ENCODE measurements around the gene LRP2. TPM values are rescaled to one million over a fixed set of nuclear protein-coding genes. Genes with fewer than 3 reads are reported as not detected.

Gene LRP2
- total RNA-seq, 1 donor from 2014 or later, result 1.00 TPM

DNA sequence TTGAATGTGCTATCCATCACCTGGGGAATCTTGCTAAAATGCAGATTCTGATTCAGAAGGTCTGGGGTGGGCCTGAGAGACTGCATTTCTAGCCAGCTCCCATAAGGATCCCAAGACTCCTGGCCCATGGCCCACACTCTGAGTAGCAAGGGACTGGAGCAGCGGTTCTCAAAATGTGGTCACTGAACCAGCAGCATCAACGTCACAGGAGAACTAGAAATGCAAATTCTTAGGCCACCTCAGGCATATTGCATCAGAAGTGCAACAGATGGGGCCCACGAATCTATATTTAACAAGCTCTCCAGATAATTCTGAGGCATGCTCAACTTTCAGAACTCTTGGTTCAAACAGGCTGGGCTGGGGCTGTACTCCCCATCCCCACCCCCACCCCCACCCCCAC is 218.3 kb downstream of the LRP2 start:
- FAIRE-seq (no peak), DNase-seq (ENCODE audit: low read depth) (no peak)
- no peak overlapping the region for H3K4me3 ChIP-seq (ENCODE audit: insufficient read depth, low read depth, low read length)
- no peaks in the 10 kb centered on the region for H3K4me1 ChIP-seq (ENCODE audit: insufficient read depth, low read length)
- H3K27me3 ChIP-seq (ENCODE audit: insufficient read depth, low read length), result no peaks in the 10 kb centered on the region
- no peaks in the 10 kb centered on the region for H4K20me1 ChIP-seq (ENCODE audit: insufficient read depth, low read length)
- peaks cover 2% of the 10 kb centered on the region for H3K36me3 Mint-ChIP-seq (ENCODE audit: low read depth, unreplicated experiment)
- TF ChIP-seq EZH2 (IDR thresholded peaks at IDR 0.05; ENCODE audit: insufficient read depth, low read length), result no peak
- TF ChIP-seq, protein P1, sequence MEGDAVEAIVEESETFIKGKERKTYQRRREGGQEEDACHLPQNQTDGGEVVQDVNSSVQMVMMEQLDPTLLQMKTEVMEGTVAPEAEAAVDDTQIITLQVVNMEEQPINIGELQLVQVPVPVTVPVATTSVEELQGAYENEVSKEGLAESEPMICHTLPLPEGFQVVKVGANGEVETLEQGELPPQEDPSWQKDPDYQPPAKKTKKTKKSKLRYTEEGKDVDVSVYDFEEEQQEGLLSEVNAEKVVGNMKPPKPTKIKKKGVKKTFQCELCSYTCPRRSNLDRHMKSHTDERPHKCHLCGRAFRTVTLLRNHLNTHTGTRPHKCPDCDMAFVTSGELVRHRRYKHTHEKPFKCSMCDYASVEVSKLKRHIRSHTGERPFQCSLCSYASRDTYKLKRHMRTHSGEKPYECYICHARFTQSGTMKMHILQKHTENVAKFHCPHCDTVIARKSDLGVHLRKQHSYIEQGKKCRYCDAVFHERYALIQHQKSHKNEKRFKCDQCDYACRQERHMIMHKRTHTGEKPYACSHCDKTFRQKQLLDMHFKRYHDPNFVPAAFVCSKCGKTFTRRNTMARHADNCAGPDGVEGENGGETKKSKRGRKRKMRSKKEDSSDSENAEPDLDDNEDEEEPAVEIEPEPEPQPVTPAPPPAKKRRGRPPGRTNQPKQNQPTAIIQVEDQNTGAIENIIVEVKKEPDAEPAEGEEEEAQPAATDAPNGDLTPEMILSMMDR (IDR thresholded peaks at IDR 0.05; ENCODE audit: insufficient read depth, low read depth, low read length), result no peak
- H3K79me2 ChIP-seq (ENCODE audit: insufficient read depth, low read length), result no peaks in the 10 kb centered on the region
- no peak overlapping the region for H2AFZ ChIP-seq (ENCODE audit: low read depth, low read length)
- no peaks in the 10 kb centered on the region for H3K4me1 Mint-ChIP-seq (ENCODE audit: low read depth, unreplicated experiment)
- H3K9me3 Mint-ChIP-seq (ENCODE audit: unreplicated experiment), result no peaks in the 10 kb centered on the region
- H3K27me3 Mint-ChIP-seq (ENCODE audit: low read depth, unreplicated experiment), result peaks cover 2% of the 10 kb centered on the region
- no peak overlapping the region for H3K27ac ChIP-seq (ENCODE audit: low read depth, low read length)
- no peak overlapping the region for H3K4me2 ChIP-seq (ENCODE audit: low read length)
- no peak overlapping the region for H3K4me3 Mint-ChIP-seq (ENCODE audit: unreplicated experiment)
- no peaks in the 10 kb centered on the region for H3K9me3 ChIP-seq (ENCODE audit: insufficient read depth, low read depth, low read length)
- H3K36me3 ChIP-seq (ENCODE audit: insufficient read depth, low read length), result no peaks in the 10 kb centered on the region
- H3K9ac ChIP-seq (ENCODE audit: low read length), result no peak overlapping the region
- H3K27ac Mint-ChIP-seq (ENCODE audit: unreplicated experiment), result no peak overlapping the region

DNA sequence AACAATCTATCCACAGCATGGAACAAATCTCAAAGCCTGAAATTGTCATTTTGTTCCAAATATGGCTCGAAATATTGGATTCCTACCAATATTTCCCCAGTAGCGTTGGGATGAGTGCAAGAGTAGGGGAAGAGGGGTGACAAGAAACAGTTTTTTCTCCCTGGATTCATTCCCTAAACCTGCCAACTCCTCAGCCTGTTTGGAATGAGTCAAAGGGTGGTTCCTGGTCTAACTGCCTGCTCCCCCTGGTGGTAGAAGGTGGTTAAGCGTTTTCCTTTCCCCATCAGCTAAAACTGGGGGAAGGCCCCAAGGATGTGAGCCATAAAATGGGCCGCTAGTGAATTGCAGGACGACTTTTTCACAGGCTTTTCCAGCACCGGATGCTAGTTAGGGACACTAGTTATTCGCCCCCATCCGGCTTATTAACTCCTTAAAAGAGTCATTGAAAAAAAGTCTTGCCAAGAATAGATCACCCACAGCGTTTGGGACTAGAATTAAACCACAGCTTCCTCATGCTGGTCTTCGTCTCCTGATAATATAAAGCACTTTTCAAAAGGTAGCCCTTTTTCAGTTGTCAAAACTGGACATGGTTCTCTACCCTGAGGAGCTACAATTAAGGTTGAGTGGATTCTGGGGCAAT is 220.5 kb downstream of the LRP2 start:
- no peak overlapping the region for H3K27ac ChIP-seq (ENCODE audit: low read depth, low read length)
- H3K27me3 ChIP-seq (ENCODE audit: insufficient read depth, low read length), result no peaks in the 10 kb centered on the region
- no peak overlapping the region for H3K4me3 ChIP-seq (ENCODE audit: insufficient read depth, low read depth, low read length)
- no peaks in the 10 kb centered on the region for H3K79me2 ChIP-seq (ENCODE audit: insufficient read depth, low read length)
- Mint-ChIP-seq H3K4me1 (ENCODE audit: low read depth, unreplicated experiment) (peaks cover 12% of the 10 kb centered on the region), H3K4me3 (ENCODE audit: unreplicated experiment) (no peak overlapping the region), H3K36me3 (ENCODE audit: low read depth, unreplicated experiment) (peaks cover 2% of the 10 kb centered on the region), H3K27ac (ENCODE audit: unreplicated experiment) (no peak overlapping the region), H3K27me3 (ENCODE audit: low read depth, unreplicated experiment) (peaks cover 2% of the 10 kb centered on the region), H3K9me3 (ENCODE audit: unreplicated experiment) (no peaks in the 10 kb centered on the region)
- no peak overlapping the region for H3K9ac ChIP-seq (ENCODE audit: low read length)
- no peak overlapping the region for H3K4me2 ChIP-seq (ENCODE audit: low read length)
- FAIRE-seq, result peak; percentile 68
- no peaks in the 10 kb centered on the region for H3K36me3 ChIP-seq (ENCODE audit: insufficient read depth, low read length)
- H3K4me1 ChIP-seq (ENCODE audit: insufficient read depth, low read length), result no peaks in the 10 kb centered on the region
- TF ChIP-seq EZH2 (IDR thresholded peaks at IDR 0.05; ENCODE audit: insufficient read depth, low read length), result no peak
- TF ChIP-seq, protein P1 (IDR thresholded peaks at IDR 0.05; ENCODE audit: insufficient read depth, low read depth, low read length), result peak; percentile 84
- H4K20me1 ChIP-seq (ENCODE audit: insufficient read depth, low read length), result no peaks in the 10 kb centered on the region
- DNase-seq (ENCODE audit: low read depth), result peak; percentile 38
- H2AFZ ChIP-seq (ENCODE audit: low read depth, low read length), result no peak overlapping the region
- no peaks in the 10 kb centered on the region for H3K9me3 ChIP-seq (ENCODE audit: insufficient read depth, low read depth, low read length)

- Histone ChIP-seq H3K4me1 (ENCODE audit: insufficient read depth, low read length) (no peaks in the 10 kb centered on the region), H3K79me2 (ENCODE audit: insufficient read depth, low read length) (no peaks in the 10 kb centered on the region), H3K4me2 (ENCODE audit: low read length) (no peak overlapping the region), H4K20me1 (ENCODE audit: insufficient read depth, low read length) (no peaks in the 10 kb centered on the region), H3K9ac (ENCODE audit: low read length) (no peak overlapping the region), H2AFZ (ENCODE audit: low read depth, low read length) (no peak overlapping the region), H3K27ac (ENCODE audit: low read depth, low read length) (no peak overlapping the region), H3K27me3 (ENCODE audit: insufficient read depth, low read length) (no peaks in the 10 kb centered on the region), H3K36me3 (ENCODE audit: insufficient read depth, low read length) (no peaks in the 10 kb centered on the region), H3K4me3 (ENCODE audit: insufficient read depth, low read depth, low read length) (no peak overlapping the region), H3K9me3 (ENCODE audit: insufficient read depth, low read depth, low read length) (no peaks in the 10 kb centered on the region)
- Mint-ChIP-seq H3K27me3 (ENCODE audit: low read depth, unreplicated experiment) (peaks cover 2% of the 10 kb centered on the region), H3K36me3 (ENCODE audit: low read depth, unreplicated experiment) (peaks cover 2% of the 10 kb centered on the region), H3K4me3 (ENCODE audit: unreplicated experiment) (no peak overlapping the region), H3K4me1 (ENCODE audit: low read depth, unreplicated experiment) (peaks cover 12% of the 10 kb centered on the region), H3K9me3 (ENCODE audit: unreplicated experiment) (no peaks in the 10 kb centered on the region), H3K27ac (ENCODE audit: unreplicated experiment) (no peak overlapping the region)
- TF ChIP-seq EZH2 (IDR thresholded peaks at IDR 0.05; ENCODE audit: insufficient read depth, low read length), result no peak
- TF ChIP-seq, protein P1 (IDR thresholded peaks at IDR 0.05; ENCODE audit: insufficient read depth, low read depth, low read length), result no peak
- FAIRE-seq (no peak), DNase-seq (ENCODE audit: low read depth) (no peak)
Measured at GRCh38 chr2:169139993-169140767, 222.2 kb downstream of the LRP2 start.

All from astrocyte (in vitro differentiated cells and primary cell).